K562 (cell line): Measurements from ENCODE around the gene HP1BP3. TPM values are rescaled to one million over a fixed set of nuclear protein-coding genes. Genes with fewer than 3 reads are reported as not detected.
A peak's percentile ranks its signal among the peaks of the same experiment; 100 is the strongest.

Source experiments
- ATAC-seq: fragments of 200-7000 bp; cut with Tn5 transposase; 3 replicates; pipeline ENCODE4 v1.9.1; 2020; ENCODE audit warnings: moderate library complexity
- BruUV-seq: library from RNA; stranded (reverse); fragments of 400-500 nt; replicated peaks from 2 replicates; lab custom pipeline; 2021; lab: Mats Ljungman, UMichigan
- CTCF ChIA-PET: fragments of 300-600 bp; formaldehyde crosslinking; extraction: SDS; loops from one replicate; lab custom pipeline; 2021; ENCODE audit warnings: low intra/inter-chr PET ratio; lab: Yijun Ruan, JAX
- POLR2A ChIA-PET: fragments of 300-600, 350-650 bp; sonication (Branson Sonifier 250); formaldehyde crosslinking; extraction: SDS; loops from one replicate; lab custom pipeline; 2021; ENCODE audit warnings: antibody characterized with exemption, inconsistent platforms; lab: Yijun Ruan, JAX
- DNase-seq, 4 experiments: peaks; one replicate each; pipeline versions ENCODE4 v3.0.0 to v3.0.0-alpha.2; 2011 to 2018; ENCODE audit warnings: low spot score in 3 of 4, mixed read lengths in 3 of 4; ENCODE audit errors: extremely low read depth in 1 of 4
- FAIRE-seq: peaks from 2 replicates; lab custom pipeline; 2011; peaks lifted over from hg19 to GRCh38; lab: Jason Lieb, UNC
- H2AFZ ChIP-seq: 2 replicates; pipeline ENCODE4 v1.6.0; 2011; ENCODE audit warnings: low read depth, low read length, control low read depth, inconsistent platforms
- H3K27ac ChIP-seq: fragments of 200-600 bp; 3 replicates; pipeline ENCODE4 v1.8.0; 2011; ENCODE audit warnings: low read depth, mild to moderate bottlenecking, control low read depth, inconsistent platforms, low read length, moderate library complexity, mixed read lengths; ENCODE audit errors: extremely low read depth
- H3K27me3 ChIP-seq, 2 experiments: fragments of 300-600 bp in 1 of 2; 2 replicates in 1 of 2; 3 replicates in 1 of 2; pipeline versions ENCODE4 v1.6.0 to v1.8.0; 2011; ENCODE audit warnings: inconsistent platforms in 2 of 2, low read length in 2 of 2, mild to moderate bottlenecking in 1 of 2, mixed read lengths in 1 of 2, moderate library complexity in 1 of 2; ENCODE audit not compliant: control insufficient read depth in 2 of 2, insufficient read depth in 2 of 2
- H3K36me3 ChIP-seq: fragments of 300-600 bp; 3 replicates; pipeline ENCODE4 v1.8.0; 2011; ENCODE audit warnings: mild to moderate bottlenecking, low read length, inconsistent platforms; ENCODE audit not compliant: control insufficient read depth, insufficient read depth
- H3K4me1 ChIP-seq, 2 experiments: fragments of 200-600 bp in 1 of 2; replicated peaks in 1 of 2; 2 replicates in 1 of 2; 3 replicates in 1 of 2; pipeline versions ENCODE4 v1.5.1 to v1.8.0; 2011; ENCODE audit warnings: inconsistent platforms in 2 of 2, low read length in 2 of 2, mild to moderate bottlenecking in 1 of 2, mixed read lengths in 1 of 2, moderate library complexity in 1 of 2; ENCODE audit not compliant: control insufficient read depth in 2 of 2, insufficient read depth in 2 of 2
- H3K4me2 ChIP-seq: 2 replicates; pipeline ENCODE4 v1.6.1; 2011; ENCODE audit warnings: low read length, control low read depth, inconsistent platforms, mixed read lengths; ENCODE audit not compliant: insufficient read depth
- H3K4me3 ChIP-seq: fragments of 200-600 bp; sonication (generic), shearing (Covaris generic); 2 replicates; pipeline ENCODE4 v1.5.1; 2016; ENCODE audit warnings: control low read depth, inconsistent platforms
- H3K79me2 ChIP-seq: fragments of 200-600 bp; 3 replicates; pipeline ENCODE4 v1.8.0; 2011; ENCODE audit warnings: low read length, inconsistent platforms; ENCODE audit not compliant: control insufficient read depth, insufficient read depth
- H3K9ac ChIP-seq, 2 experiments: 2 replicates each; pipeline versions ENCODE4 v1.6.0 to v1.6.1; 2011; ENCODE audit warnings: low read depth in 2 of 2, low read length in 2 of 2, control low read depth in 1 of 2, inconsistent platforms in 1 of 2, mild to moderate bottlenecking in 1 of 2, mixed read lengths in 1 of 2; ENCODE audit not compliant: insufficient read depth in 1 of 2
- H3K9me1 ChIP-seq: one replicate; pipeline ENCODE4 v1.6.0; 2011; ENCODE audit warnings: inconsistent platforms, mild to moderate bottlenecking, low read length, moderate library complexity; ENCODE audit not compliant: control insufficient read depth, insufficient read depth
- H3K9me3 ChIP-seq: replicated peaks from 2 replicates; pipeline ENCODE4 v1.5.1; 2011; ENCODE audit warnings: low read depth, low read length, inconsistent platforms; ENCODE audit not compliant: control insufficient read depth, insufficient read depth
- H4K20me1 ChIP-seq: replicated peaks from 2 replicates; pipeline ENCODE4 v1.6.1; 2011; ENCODE audit warnings: low read length, inconsistent platforms, mixed read lengths; ENCODE audit not compliant: control insufficient read depth, insufficient read depth
- ATF3 ChIP-seq, 2 experiments: fragments of 450-650 bp in 1 of 2; sonication (generic) in 1 of 2; formaldehyde crosslinking in 1 of 2; IDR thresholded peaks in 1 of 2; conservative IDR thresholded peaks in 1 of 2; 2 replicates each; pipeline versions ENCODE4 v1.6.1 to v1.8.1; 2016 to 2023; ENCODE audit warnings: mild to moderate bottlenecking in 2 of 2, moderate library complexity in 2 of 2, inconsistent platforms in 1 of 2, missing genetic modification reagents in 1 of 2
- CBFA2T2 ChIP-seq: fragments of 450-650 bp; conservative IDR thresholded peaks from 2 replicates; pipeline ENCODE4 v1.6.1; 2017; ENCODE audit warnings: mild to moderate bottlenecking
- FOSL1 ChIP-seq: fragments of 200-800 bp; sonication (Bioruptor generic); conservative IDR thresholded peaks from 2 replicates; pipeline ENCODE4 v1.6.1; 2016; ENCODE audit warnings: missing genetic modification characterization, missing compliant biosample characterization
- PKNOX1 ChIP-seq: fragments of 450-650 bp; IDR thresholded peaks from 2 replicates; pipeline ENCODE4 v1.6.1; 2016
- POLR2A ChIP-seq: fragments of 450-650 bp; conservative IDR thresholded peaks from 2 replicates; pipeline ENCODE4 v1.6.1; 2016
- TAL1 ChIP-seq: fragments of 450-650 bp; IDR thresholded peaks from 2 replicates; pipeline ENCODE4 v1.6.1; 2016; ENCODE audit warnings: mild to moderate bottlenecking
- TEAD1 ChIP-seq, 2 experiments: fragments of 450-650 bp in 1 of 2; sonication (generic) in 1 of 2; formaldehyde crosslinking; IDR thresholded peaks; 2 replicates each; pipeline versions ENCODE4 v1.4.0 to v1.8.0; 2020 to 2022; ENCODE audit warnings: mild to moderate bottlenecking in 2 of 2, missing genetic modification reagents in 1 of 2
- TFE3 ChIP-seq: fragments of 450-650 bp; formaldehyde crosslinking; IDR thresholded peaks from 2 replicates; pipeline ENCODE4 v1.4.0; 2020; ENCODE audit warnings: mild to moderate bottlenecking, mixed read lengths
- ZBTB26 ChIP-seq: fragments of 450-650 bp; formaldehyde crosslinking; IDR thresholded peaks from 2 replicates; pipeline ENCODE4 v1.4.0; 2022; ENCODE audit warnings: missing genetic modification characterization
- ZNF395 ChIP-seq: fragments of 200-800 bp; sonication (Bioruptor generic); IDR thresholded peaks from 2 replicates; pipeline ENCODE4 v1.6.1; 2017; ENCODE audit warnings: missing genetic modification characterization, missing compliant biosample characterization
- ZNF583 ChIP-seq: fragments of 250-450 bp; sonication (Bioruptor Pico); IDR thresholded peaks from 2 replicates; pipeline ENCODE4 v1.4.0; 2020
- WGBS: fragments of 100-300 bp; shearing (Covaris generic); methylation state at CpG from one replicate; pipeline ENCODE4 v1.1.6; 2016; ENCODE audit warnings: low coverage, mixed read lengths; ENCODE audit not compliant: insufficient coverage; ENCODE audit errors: missing lambda C conversion rate; 5-methylcytosine and 5-hydroxymethylcytosine counted together
- in situ Hi-C: fragments of 300-500 bp; cut with MboI; formaldehyde crosslinking; loops from 4 replicates; pipeline ENCODE4 v1.15.0; 2018; ENCODE audit warnings: inconsistent platforms, mixed read lengths
- intact Hi-C: fragments of 100-400 bp; cut with micrococcal nuclease; formaldehyde crosslinking; loops from 2 replicates; pipeline ENCODE4 v1.14.2; 2022
- polyA plus RNA-seq, 8 experiments: library from polyadenylated mRNA; depleted of rRNA in 4 of 8; stranded (reverse) in 5 of 8; unstranded in 3 of 8; fragments of >200 nt; fragmentation: Nextera tagmentation in 2 of 8; fragmentation: Illumina TruSeq in 1 of 8; extraction: Ambion mirVana in 2 of 8; extraction: Trizol in 1 of 8; gene quantifications; 2 replicates each; pipeline versions ENCODE4 v1.2.1 to v1.2.3, GENCODE V29; 2011 to 2014; ENCODE audit warnings: inconsistent platforms in 1 of 8, missing spikeins in 1 of 8
- total RNA-seq, 7 experiments: library from RNA; depleted of rRNA in 6 of 7; stranded (reverse); fragments of >200 nt in 6 of 7; fragmentation: Illumina TruSeq in 2 of 7; extraction: Trizol in 2 of 7; gene quantifications; 2 replicates each; pipeline versions ENCODE4 v1.2.1 to v1.2.3, GENCODE V29; 2011 to 2021; ENCODE audit warnings: low replicate concordance in 1 of 7

The HP1BP3 gene
- total and polyA plus RNA-seq, 9 of the 15 experiments (the other 6 are each of a cell fraction or from before 2014, with no cell fraction given), result 57.3 to 513 (median 240) TPM

- DNase-seq (no peak), ATAC-seq (peak; percentile 52), FAIRE-seq (no peak)
- Histone ChIP-seq H4K20me1 (peaks cover 3% of the 10 kb centered on the region; the same call in 1 of the 2 replicates), H3K27me3 (peaks cover 0 to 24% of the 10 kb centered on the region in 2 experiments; a peak in 3 of 5 replicates), H3K4me1 (peaks cover 12 to 28% of the 10 kb centered on the region in 2 experiments), H3K9me3 (no peaks in the 10 kb centered on the region), H2AFZ (peak overlapping the region; percentile 80), H3K9ac (peak overlapping the region; percentile 24 to 63; a peak in 2 of 4 replicates), H3K36me3 (peaks cover 18% of the 10 kb centered on the region; the same call in 2 of the 3 replicates), H3K79me2 (no peaks in the 10 kb centered on the region), H3K4me2 (peak overlapping the region; percentile 68), H3K9me1 (peaks cover 8% of the 10 kb centered on the region), H3K4me3 (no peak overlapping the region), H3K27ac (peak overlapping the region; percentile 49; the same call in 2 of the 3 replicates)
- ChIA-PET CTCF (interaction anchor here (0.5 to 2.0 kb wide), 2 partner anchors 16 to 37 kb away, joined by 3 to 5 read pairs; partner anchors contain the start of gene KIF17), POLR2A (interaction anchor here (0.6 to 1.6 kb wide), 7 partner anchors 9 to 230 kb away, joined by 3 to 5 read pairs (median 3); partner anchors contain the start of gene DDOST)
- 17% methylated on average over 7 of the region's 7 CpGs for WGBS
- no TSS peak for BruUV-seq
- in situ Hi-C loops, result no loop called here
- intact Hi-C loops, result loop anchor here (2.0 kb wide), 1 partner anchor 37 kb away; no protein-coding TSS in a partner anchor
- TF ChIP-seq TAL1 (no peak), CBFA2T2 (peak; percentile 1; the same call in 1 of the 2 replicates), ATF3 (IDR thresholded peaks at IDR 0.05) (0 out of 2 replicates have a peak, but pooled peaks have one; percentile 4), ATF3 (CRISPR knock-in tag; conservative IDR thresholded peaks at IDR 0.05) (no peak; the same call in none of the 2 replicates), ZNF395 (CRISPR knock-in tag) (peak; percentile 76; the same call in 1 of the 2 replicates), ZNF583 (CRISPR knock-in tag) (0 out of 2 replicates have a peak, but pooled peaks have one; percentile 5), POLR2A (no peak), TFE3 (0 out of 2 replicates have a peak, but pooled peaks have one; percentile 0), ZBTB26 (CRISPR knock-in tag) (no peak), FOSL1 (peak; percentile 89), PKNOX1 (peak; percentile 69; the same call in 1 of the 2 replicates), TEAD1 (CRISPR knock-in tag; IDR thresholded peaks at IDR 0.05) (0 out of 4 replicates have a peak, but pooled peaks of 1 of the 2 experiments have one; percentile 1)
Observed at GRCh38 chr1:20733360-20733975, 53.6 kb downstream of the HP1BP3 start.
